OCI-LY7 (cell line): ENCODE measurements around the gene COL25A1. TPM values are rescaled to one million over a fixed set of nuclear protein-coding genes. Genes with fewer than 3 reads are reported as not detected.

ENCODE experiments used
- BruUV-seq: library from RNA; stranded (reverse); fragments of 400-500 nt; replicated peaks from 2 replicates; lab custom pipeline; 2021; lab: Mats Ljungman, UMichigan
- CTCF ChIA-PET: fragments of 300-600 bp; sonication (Branson Sonifier 250); formaldehyde crosslinking; loops from one replicate; lab custom pipeline; 2022; ENCODE audit warnings: antibody characterized with exemption; ENCODE audit not compliant: unreplicated experiment; lab: Charles Lee
- POLR2A ChIA-PET: fragments of 300-600 bp; sonication (Branson Sonifier 250); formaldehyde crosslinking; loops from one replicate; lab custom pipeline; 2022; ENCODE audit warnings: antibody characterized with exemption; lab: Charles Lee
- DNase-seq: peaks from one replicate; pipeline ENCODE4 v3.0.0-alpha.2; 2015; ENCODE audit warnings: low spot score
- H2AFZ ChIP-seq: fragments of 200-600 bp; sonication (generic), shearing (Covaris generic); 2 replicates; pipeline ENCODE4 v1.6.1; 2014; ENCODE audit warnings: mild to moderate bottlenecking, antibody characterized with exemption, low read length, moderate library complexity
- H3K27ac ChIP-seq: fragments of 200-600 bp; sonication (generic); 2 replicates; pipeline ENCODE4 v1.5.1; 2014; ENCODE audit warnings: mixed run types, low read depth, mild to moderate bottlenecking, moderate library complexity, low read length, inconsistent platforms; ENCODE audit not compliant: poor library complexity, severe bottlenecking
- H3K36me3 ChIP-seq: fragments of 200-600 bp; sonication (generic); 2 replicates; pipeline ENCODE4 v1.6.1; 2014; ENCODE audit warnings: mild to moderate bottlenecking, antibody characterized with exemption, low read length, moderate library complexity, mixed read lengths; ENCODE audit not compliant: insufficient read depth
- H3K4me1 ChIP-seq: fragments of 200-600 bp; sonication (generic); 2 replicates; pipeline ENCODE4 v1.5.1; 2014; ENCODE audit warnings: mild to moderate bottlenecking, low read length; ENCODE audit not compliant: insufficient read depth, poor library complexity, severe bottlenecking
- H3K4me2 ChIP-seq: fragments of 200-600 bp; sonication (generic); 2 replicates; pipeline ENCODE4 v1.6.1; 2014; ENCODE audit warnings: mild to moderate bottlenecking, low read length
- H3K4me3 ChIP-seq: fragments of 200-600 bp; sonication (generic); 2 replicates; pipeline ENCODE4 v1.5.1; 2014; ENCODE audit warnings: mild to moderate bottlenecking, low read depth, low read length; ENCODE audit not compliant: poor library complexity, severe bottlenecking
- H3K79me2 ChIP-seq: fragments of 200-600 bp; sonication (generic); 2 replicates; pipeline ENCODE4 v1.6.1; 2016; ENCODE audit warnings: low read depth, mild to moderate bottlenecking, low read length, moderate library complexity, mixed read lengths; ENCODE audit not compliant: insufficient read depth
- H3K9me2 ChIP-seq: fragments of 200-600 bp; sonication (generic); 2 replicates; pipeline ENCODE4 v1.6.1; 2016; ENCODE audit warnings: mild to moderate bottlenecking, low read length, mixed read lengths; ENCODE audit not compliant: insufficient read depth
- H3K9me3 ChIP-seq: fragments of 200-600 bp; sonication (generic); 2 replicates; pipeline ENCODE4 v1.6.1; 2014; ENCODE audit warnings: mild to moderate bottlenecking, mixed run types, low read length, mixed read lengths
- H4K20me1 ChIP-seq: fragments of 200-600 bp; sonication (generic); 2 replicates; pipeline ENCODE4 v1.6.1; 2014; ENCODE audit warnings: mild to moderate bottlenecking, antibody characterized with exemption, low read length, moderate library complexity, mixed read lengths; ENCODE audit not compliant: insufficient read depth
- CTCF ChIP-seq: fragments of 200-600 bp; sonication (generic); conservative IDR thresholded peaks from 2 replicates; pipeline ENCODE4 v1.5.1; 2014; ENCODE audit warnings: mild to moderate bottlenecking, antibody characterized with exemption, low read length, moderate library complexity, mixed read lengths
- EZH2phosphoT487 ChIP-seq: fragments of 200-600 bp; sonication (generic); IDR thresholded peaks from 2 replicates; pipeline ENCODE4 v1.6.1; 2018; ENCODE audit warnings: low read depth, borderline replicate concordance, mild to moderate bottlenecking, mixed run types, antibody characterized with exemption, low read length, moderate library complexity, mixed read lengths
- intact Hi-C: fragments of 100-400 bp; cut with micrococcal nuclease; formaldehyde crosslinking; loops from one replicate; pipeline ENCODE4 v1.10.0; 2022; ENCODE audit not compliant: unreplicated experiment
- total RNA-seq, 2 experiments: library from RNA; depleted of rRNA in 1 of 2; stranded (reverse); fragments of >200 nt in 1 of 2; shearing (Covaris generic) in 1 of 2; gene quantifications; 2 replicates each; pipeline ENCODE4 v1.2.3, GENCODE V29; 2014 to 2022

COL25A1 gene
- total RNA-seq, 2 experiments from 2014 or later, result not detected

- Histone ChIP-seq H3K4me2 (peak overlapping the region; percentile 67), H3K27ac (peak overlapping the region; percentile 27), H2AFZ (no peak overlapping the region), H4K20me1 (no peaks in the 10 kb centered on the region), H3K36me3 (no peaks in the 10 kb centered on the region), H3K4me3 (peak overlapping the region; percentile 39), H3K9me3 (no peaks in the 10 kb centered on the region), H3K9me2 (no peaks in the 10 kb centered on the region), H3K79me2 (no peaks in the 10 kb centered on the region), H3K4me1 (peaks cover 30% of the 10 kb centered on the region)
- intact Hi-C loops, result no loop called here
- POLR2A ChIA-PET, result interaction anchor here (0.6 to 0.8 kb wide), 2 partner anchors 10 to 600 kb away, joined by 3 read pairs; no protein-coding TSS in a partner anchor
- no peak for TF ChIP-seq EZH2phosphoT487
- TF ChIP-seq CTCF, result no peak
- CTCF ChIA-PET, result no interaction called here
- BruUV-seq, result no TSS peak
- peak; percentile 37 for DNase-seq
These were observed 452.2 kb downstream of the COL25A1 start for GRCh38 chr4:108850219-108850649.

- intact Hi-C loops, result no loop called here
- no peaks in the 10 kb centered on the region for H4K20me1 ChIP-seq
- peak overlapping the region; percentile 27 for H3K27ac ChIP-seq
- H3K4me1 ChIP-seq, result peaks cover 30% of the 10 kb centered on the region
- H3K36me3 ChIP-seq, result no peaks in the 10 kb centered on the region
- TF ChIP-seq EZH2phosphoT487 (no peak), CTCF (no peak)
- H3K9me3 ChIP-seq, result no peaks in the 10 kb centered on the region
- ChIA-PET POLR2A (interaction anchor here (0.6 to 1.4 kb wide), 8 partner anchors 10 to 1681 kb away, joined by 3 to 6 read pairs (median 3); no protein-coding TSS in a partner anchor), CTCF (interaction anchor here (0.6 kb wide), 1 partner anchor 128 kb away, joined by 4 read pairs; no protein-coding TSS in a partner anchor)
- peak; percentile 88 for DNase-seq
- H3K4me3 ChIP-seq, result peak overlapping the region; percentile 39
- no TSS peak for BruUV-seq
- H2AFZ ChIP-seq, result peak overlapping the region; percentile 8; the same call in 1 of the 2 replicates
- H3K4me2 ChIP-seq, result peak overlapping the region; percentile 67
- H3K9me2 ChIP-seq, result no peaks in the 10 kb centered on the region
- no peaks in the 10 kb centered on the region for H3K79me2 ChIP-seq
These were observed 452.8 kb downstream of the COL25A1 start for GRCh38 chr4:108849611-108850168.

- Histone ChIP-seq H3K36me3 (no peaks in the 10 kb centered on the region), H3K4me3 (no peak overlapping the region), H3K79me2 (no peaks in the 10 kb centered on the region), H3K9me3 (no peaks in the 10 kb centered on the region), H3K4me2 (no peak overlapping the region), H3K27ac (no peak overlapping the region), H3K9me2 (no peaks in the 10 kb centered on the region), H2AFZ (no peak overlapping the region), H3K4me1 (peaks cover 24% of the 10 kb centered on the region), H4K20me1 (no peaks in the 10 kb centered on the region)
- ChIA-PET POLR2A (interaction anchor here (0.7 kb wide), 1 partner anchor 265 kb away, joined by 5 read pairs; no protein-coding TSS in a partner anchor), CTCF (no interaction called here)
- DNase-seq, result no peak
- no TSS peak for BruUV-seq
- TF ChIP-seq EZH2phosphoT487 (no peak), CTCF (no peak)
- intact Hi-C loops, result no loop called here
These were observed 455.9 kb downstream of the COL25A1 start for GRCh38 chr4:108846568-108846967.
